GM12878 (cell line): ENCODE results near the gene ELMOD3. TPM values are rescaled to one million over a fixed set of nuclear protein-coding genes. Genes with fewer than 3 reads are reported as not detected.

Experiments
- ATAC-seq: fragments of 200-7000 bp; cut with Tn5 transposase; 3 replicates; pipeline ENCODE4 v1.9.1; 2020; ENCODE audit warnings: mild to moderate bottlenecking, moderate library complexity
- BruUV-seq: library from RNA; stranded (reverse); fragments of 400-500 nt; replicated peaks from 2 replicates; lab custom pipeline; 2021; lab: Mats Ljungman, UMichigan
- CTCF ChIA-PET: fragments of 300-600 bp; sonication (Branson Sonifier 250); formaldehyde crosslinking; extraction: SDS; loops from one replicate; lab custom pipeline; 2021; ENCODE audit warnings: inconsistent platforms; lab: Yijun Ruan, JAX
- POLR2A ChIA-PET: fragments of 350-600 bp; formaldehyde crosslinking; extraction: SDS; loops from one replicate; lab custom pipeline; 2021; ENCODE audit warnings: inconsistent platforms; lab: Charles Lee
- RAD21 ChIA-PET: fragments of 300-600 bp; sonication (Branson Sonifier 250); formaldehyde crosslinking; loops from one replicate; lab custom pipeline; 2023; ENCODE audit warnings: antibody characterized with exemption; ENCODE audit not compliant: unreplicated experiment; lab: Charles Lee
- SMC1A ChIA-PET: fragments of 300-600 bp; sonication (Branson Sonifier 250); formaldehyde crosslinking; loops from one replicate; lab custom pipeline; 2023; ENCODE audit not compliant: unreplicated experiment, uncharacterized antibody; lab: Charles Lee
- DNase-seq: peaks from one replicate; pipeline ENCODE4 v3.0.0-alpha.2; 2011; ENCODE audit warnings: low read depth, low spot score
- FAIRE-seq: peaks from 3 replicates; lab custom pipeline; 2011; peaks lifted over from hg19 to GRCh38; lab: Jason Lieb, UNC
- H2AFZ ChIP-seq: 2 replicates; pipeline ENCODE4 v1.6.0; 2011; ENCODE audit warnings: low read depth, low read length, control low read depth; ENCODE audit not compliant: control insufficient read depth
- H3K27ac ChIP-seq: 2 replicates; pipeline ENCODE4 v1.5.1; 2011; ENCODE audit warnings: control low read depth; ENCODE audit not compliant: control insufficient read depth, insufficient read depth
- H3K27me3 ChIP-seq, 2 experiments: replicated peaks in 1 of 2; 2 replicates each; pipeline versions ENCODE4 v1.6.0 to v1.6.1; 2011; ENCODE audit warnings: low read length in 1 of 2; ENCODE audit not compliant: control insufficient read depth in 2 of 2, insufficient read depth in 2 of 2
- H3K36me3 ChIP-seq, 2 experiments: 2 replicates each; pipeline ENCODE4 v1.5.1; 2011; ENCODE audit warnings: low read length in 1 of 2; ENCODE audit not compliant: control insufficient read depth in 2 of 2, insufficient read depth in 2 of 2
- H3K4me1 ChIP-seq: 2 replicates; pipeline ENCODE4 v1.6.1; 2011; ENCODE audit warnings: mild to moderate bottlenecking, low read length, moderate library complexity, mixed read lengths; ENCODE audit not compliant: control insufficient read depth, insufficient read depth
- H3K4me2 ChIP-seq: 2 replicates; pipeline ENCODE4 v1.6.0; 2011; ENCODE audit warnings: control low read depth; ENCODE audit not compliant: control insufficient read depth, insufficient read depth
- H3K4me3 ChIP-seq: fragments of 200-600 bp; sonication (generic); 2 replicates; pipeline ENCODE4 v1.5.1; 2016
- H3K79me2 ChIP-seq: 2 replicates; pipeline ENCODE4 v1.6.0; 2011; ENCODE audit warnings: low read length; ENCODE audit not compliant: control insufficient read depth, insufficient read depth
- H3K9ac ChIP-seq: 2 replicates; pipeline ENCODE4 v1.8.0; 2011; ENCODE audit warnings: low read length, control low read depth, mixed read lengths; ENCODE audit not compliant: control insufficient read depth, insufficient read depth
- H3K9me3 ChIP-seq: replicated peaks from 3 replicates; pipeline ENCODE4 v1.5.1; 2011; ENCODE audit warnings: mild to moderate bottlenecking, low read length; ENCODE audit not compliant: control insufficient read depth, insufficient read depth
- H4K20me1 ChIP-seq: 2 replicates; pipeline ENCODE4 v1.6.0; 2011; ENCODE audit not compliant: control insufficient read depth, insufficient read depth
- CUX1 ChIP-seq: IDR thresholded peaks from 2 replicates; pipeline ENCODE4 v1.6.1; 2012; ENCODE audit warnings: improper control_type of control experiment, low read depth, low read length; ENCODE audit not compliant: insufficient replicate concordance
- FOXM1 ChIP-seq: IDR thresholded peaks from 2 replicates; pipeline ENCODE4 v1.6.1; 2012; ENCODE audit warnings: low read depth, mild to moderate bottlenecking, inconsistent platforms, low read length, moderate library complexity
- MLLT1 ChIP-seq: fragments of 450-650 bp; IDR thresholded peaks from 2 replicates; pipeline ENCODE4 v1.6.1; 2016; ENCODE audit warnings: mild to moderate bottlenecking
- PAX8 ChIP-seq: fragments of 450-650 bp; IDR thresholded peaks from 2 replicates; pipeline ENCODE4 v1.6.1; 2017; ENCODE audit warnings: mild to moderate bottlenecking, moderate library complexity
- PML ChIP-seq: IDR thresholded peaks from 2 replicates; pipeline ENCODE4 v1.6.1; 2012; ENCODE audit warnings: low read length, inconsistent platforms
- RB1 ChIP-seq: fragments of 450-650 bp; formaldehyde crosslinking; IDR thresholded peaks from 2 replicates; pipeline ENCODE4 v1.6.1; 2017; ENCODE audit warnings: mild to moderate bottlenecking, borderline replicate concordance
- TAF1 ChIP-seq: IDR thresholded peaks from 2 replicates; pipeline ENCODE4 v1.6.1; 2011; ENCODE audit warnings: mild to moderate bottlenecking, low read depth, low read length, borderline replicate concordance
- ZNF687 ChIP-seq: fragments of 450-650 bp; IDR thresholded peaks from 2 replicates; pipeline ENCODE4 v1.6.1; 2017; ENCODE audit warnings: mild to moderate bottlenecking, moderate library complexity
- WGBS: methylation state at CpG from one replicate; pipeline ENCODE4 v1.1.6; 2016; ENCODE audit warnings: low lambda C conversion rate; ENCODE audit not compliant: insufficient replicate concordance, insufficient coverage; ENCODE audit errors: missing lambda C conversion rate; 5-methylcytosine and 5-hydroxymethylcytosine counted together
- in situ Hi-C: fragments of 300-500 bp; cut with MboI; formaldehyde crosslinking; loops from 9 replicates; pipeline ENCODE4 v1.14.3; 2018; ENCODE audit warnings: mixed read lengths
- intact Hi-C: fragments of 100-400 bp; cut with micrococcal nuclease; formaldehyde crosslinking; loops from one replicate; pipeline ENCODE4 v1.14.2; 2022; ENCODE audit not compliant: unreplicated experiment
- polyA plus RNA-seq, 11 experiments: library from polyadenylated mRNA; depleted of rRNA in 4 of 11; unstranded in 6 of 11; stranded (reverse) in 5 of 11; fragments of >200 nt; fragmentation: Nextera tagmentation in 4 of 11; fragmentation: Illumina TruSeq in 1 of 11; extraction: Ambion mirVana in 4 of 11; extraction: Trizol in 1 of 11; gene quantifications; 1 replicate in 1 of 11; 2 replicates in 10 of 11; pipeline versions ENCODE4 v1.2.1 to v1.2.3, GENCODE V29; 2011 to 2016; ENCODE audit warnings: inconsistent platforms in 2 of 11, missing spikeins in 2 of 11, low read depth in 1 of 11
- total RNA-seq, 4 experiments: library from RNA; depleted of rRNA in 3 of 4; stranded (reverse); fragments of >200 nt in 3 of 4; fragmentation: Illumina TruSeq in 1 of 4; extraction: Trizol in 1 of 4; gene quantifications; 2 replicates each; pipeline versions ENCODE4 v1.2.1 to v1.2.3, GENCODE V29; 2013 to 2021

Gene ELMOD3
- total and polyA plus RNA-seq, 10 of the 15 experiments (the other 5 are each of a cell fraction or from before 2014, with no cell fraction given) = 1.2 to 19.1 (median 12.5) TPM

GRCh38 chr2:85369500-85369899 is 14.9 kb downstream of the ELMOD3 start:
- Histone ChIP-seq H3K27ac (no peak overlapping the region), H3K4me2 (no peak overlapping the region), H3K4me1 (no peaks in the 10 kb centered on the region), H3K4me3 (no peak overlapping the region), H3K9ac (no peak overlapping the region), H3K79me2 (no peaks in the 10 kb centered on the region), H3K36me3 (no peaks in the 10 kb centered on the region), H3K27me3 (no peaks in the 10 kb centered on the region), H3K9me3 (no peaks in the 10 kb centered on the region), H4K20me1 (no peaks in the 10 kb centered on the region), H2AFZ (no peak overlapping the region)
- CTCF ChIA-PET = interaction anchor here (0.7 to 1.8 kb wide), 2 partner anchors 15 to 71 kb away, joined by 3 to 5 read pairs; partner anchors contain the start of genes ELMOD3 and RETSAT
- no peak for DNase-seq
- RAD21 ChIA-PET = no interaction called here
- intact Hi-C loops = no loop called here
- ATAC-seq = no peak
- TF ChIP-seq CUX1 (no peak), ZNF687 (no peak), FOXM1 (no peak), PAX8 (no peak), RB1 (no peak), TAF1 (no peak), MLLT1 (no peak), PML (no peak)
- FAIRE-seq = no peak
- in situ Hi-C loops = no loop called here
- 91% methylated on average over 5 of the region's 5 CpGs for WGBS
- BruUV-seq = no TSS peak
- SMC1A ChIA-PET = no interaction called here
- POLR2A ChIA-PET = interaction anchor here (1.6 kb wide), 1 partner anchor 16 kb away, joined by 5 read pairs; no protein-coding TSS in a partner anchor
